HUES48 (cell line): ENCODE data around the gene HNRNPH3.
A peak's percentile ranks its signal among the peaks of the same experiment; 100 is the strongest.
"Not testable (repeated sequence)": the region's sequence is repeated elsewhere in the genome, so short reads cannot be mapped to it uniquely, and the experiment has no call there.

ENCODE experiments used
- H3K27ac ChIP-seq: one replicate; pipeline ENCODE4 v1.7.0; 2013; ENCODE audit warnings: low read depth, low read length, inconsistent platforms
- H3K27me3 ChIP-seq: 2 replicates; pipeline ENCODE4 v1.6.1; 2013; ENCODE audit warnings: mild to moderate bottlenecking, low read length; ENCODE audit not compliant: control insufficient read depth, insufficient read depth
- H3K36me3 ChIP-seq: 2 replicates; pipeline ENCODE4 v1.6.1; 2013; ENCODE audit warnings: low read length; ENCODE audit not compliant: control insufficient read depth, insufficient read depth
- H3K4me1 ChIP-seq: 2 replicates; pipeline ENCODE4 v1.6.1; 2013; ENCODE audit warnings: mild to moderate bottlenecking, low read length; ENCODE audit not compliant: control insufficient read depth, insufficient read depth
- H3K4me3 ChIP-seq: 2 replicates; pipeline ENCODE4 v1.5.1; 2013; ENCODE audit warnings: mild to moderate bottlenecking, low read depth, low read length
- H3K9ac ChIP-seq: 2 replicates; pipeline ENCODE4 v1.6.1; 2013; ENCODE audit warnings: mild to moderate bottlenecking, low read depth, low read length, moderate library complexity
- H3K9me3 ChIP-seq: 2 replicates; pipeline ENCODE4 v1.6.1; 2013; ENCODE audit warnings: low read length; ENCODE audit not compliant: control insufficient read depth, insufficient read depth

Gene HNRNPH3

DNA sequence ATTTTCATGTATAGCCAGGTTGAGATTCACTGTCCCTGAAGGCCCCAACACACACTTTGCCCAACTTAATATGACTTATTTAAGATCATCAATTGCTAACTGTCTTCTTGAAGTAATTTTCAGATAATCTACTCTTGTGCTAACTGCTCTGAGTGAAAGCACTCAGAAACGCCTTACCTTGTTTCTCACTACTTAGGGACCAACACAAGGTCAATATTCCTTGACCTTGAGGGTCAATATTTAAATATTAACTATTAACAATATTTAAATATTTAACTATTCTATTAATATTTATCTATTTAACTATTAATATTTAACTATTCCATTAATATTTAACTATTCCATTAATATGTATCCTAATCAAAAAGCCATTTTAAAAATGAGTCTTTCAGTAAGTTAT, 26.0 kb upstream of the HNRNPH3 start:
- Histone ChIP-seq H3K36me3 (no peaks in the 10 kb centered on the region), H3K27ac (no peak overlapping the region), H3K9ac (no peak overlapping the region), H3K4me1 (0 out of 2 replicates have a peak, but pooled peaks cover 6% of the 10 kb centered on the region), H3K4me3 (no peak overlapping the region), H3K9me3 (no peaks in the 10 kb centered on the region), H3K27me3 (no peaks in the 10 kb centered on the region)

DNA sequence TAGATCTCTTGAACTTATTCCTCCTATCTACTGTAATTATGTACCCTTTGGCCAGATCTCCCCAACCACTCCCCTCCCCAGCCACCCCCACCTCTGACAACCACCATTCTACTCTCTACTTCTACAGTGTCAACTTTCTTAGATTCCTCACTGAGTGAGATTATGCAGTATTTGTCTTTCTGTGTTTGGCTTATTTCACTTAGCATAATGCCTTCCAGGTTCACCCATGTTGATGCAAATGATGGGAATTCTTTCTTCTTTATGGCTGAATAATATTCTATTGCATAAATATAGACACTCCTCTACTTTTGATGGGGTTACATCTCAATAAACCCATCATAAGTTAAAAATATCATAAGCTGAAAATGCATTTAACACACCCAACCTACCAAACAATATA, 21.3 kb upstream of the HNRNPH3 start:
- Histone ChIP-seq H3K36me3 (no peaks in the 10 kb centered on the region), H3K4me3 (no peak overlapping the region), H3K9ac (no peak overlapping the region), H3K27me3 (no peaks in the 10 kb centered on the region), H3K9me3 (no peaks in the 10 kb centered on the region), H3K4me1 (0 out of 2 replicates have a peak, but pooled peaks cover 6% of the 10 kb centered on the region), H3K27ac (no peak overlapping the region)

- not testable (repeated sequence) for H3K4me3 ChIP-seq, H3K27me3 ChIP-seq, H3K36me3 ChIP-seq, H3K9ac ChIP-seq, H3K4me1 ChIP-seq, H3K27ac ChIP-seq
- peaks cover 11% of the 10 kb centered on the region for H3K9me3 ChIP-seq
Observed at GRCh38 chr10:68314930-68315329, 16.9 kb upstream of the HNRNPH3 start.

DNA sequence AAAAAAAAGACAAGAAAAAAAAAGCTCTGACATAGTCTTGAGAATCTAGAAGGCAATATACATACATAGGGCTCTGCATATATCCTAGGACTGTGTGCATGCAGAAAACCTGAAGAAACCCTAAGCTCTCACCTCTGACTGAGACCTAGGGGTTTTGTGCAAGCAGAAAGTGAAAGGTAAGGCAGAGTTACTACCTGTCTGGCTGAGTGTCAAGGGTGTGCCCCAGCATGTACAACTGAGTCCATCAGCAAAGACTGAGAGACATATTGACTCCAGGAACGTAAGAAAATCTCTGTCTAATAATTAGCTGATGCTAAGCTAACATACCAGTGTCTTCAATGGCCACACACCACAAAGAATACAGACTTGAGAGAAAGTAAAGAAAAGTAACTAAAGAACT, 16.3 kb upstream of the HNRNPH3 start:
- Histone ChIP-seq H3K9ac (no peak overlapping the region), H3K9me3 (peaks cover 11% of the 10 kb centered on the region), H3K36me3 (no peaks in the 10 kb centered on the region), H3K4me3 (no peak overlapping the region), H3K27me3 (no peaks in the 10 kb centered on the region), H3K27ac (no peak overlapping the region), H3K4me1 (no peaks in the 10 kb centered on the region)

- no peak overlapping the region for H3K4me3 ChIP-seq
- no peak overlapping the region for H3K27ac ChIP-seq
- no peaks in the 10 kb centered on the region for H3K4me1 ChIP-seq
- no peak overlapping the region for H3K9ac ChIP-seq
- no peaks in the 10 kb centered on the region for H3K27me3 ChIP-seq
- peaks cover 11% of the 10 kb centered on the region for H3K9me3 ChIP-seq
- H3K36me3 ChIP-seq: no peaks in the 10 kb centered on the region
Observed at GRCh38 chr10:68318331-68319059, 13.4 kb upstream of the HNRNPH3 start.

DNA sequence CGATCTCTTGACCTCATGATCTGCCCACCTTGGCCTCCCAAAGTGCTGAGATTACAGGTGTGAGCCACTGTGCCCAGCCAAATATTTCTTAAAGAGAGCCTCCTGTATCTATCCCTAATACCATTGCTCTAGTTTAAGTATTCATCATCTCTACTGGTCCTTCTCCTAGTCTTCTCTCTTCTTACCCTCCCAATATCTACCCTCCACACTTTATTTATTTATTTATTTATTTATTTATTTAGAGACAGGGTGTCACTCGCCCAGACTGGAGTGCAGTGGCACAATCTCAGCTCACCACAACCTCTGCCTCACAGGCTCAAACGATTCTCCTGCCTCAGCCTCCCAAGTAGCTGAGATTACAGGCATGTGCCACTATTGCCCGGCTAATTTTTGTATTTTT, 7.5 kb upstream of the HNRNPH3 start:
- H3K4me1 ChIP-seq, H3K9me3 ChIP-seq, H3K4me3 ChIP-seq, H3K36me3 ChIP-seq, H3K27ac ChIP-seq, H3K27me3 ChIP-seq, H3K9ac ChIP-seq: not testable (repeated sequence)

DNA sequence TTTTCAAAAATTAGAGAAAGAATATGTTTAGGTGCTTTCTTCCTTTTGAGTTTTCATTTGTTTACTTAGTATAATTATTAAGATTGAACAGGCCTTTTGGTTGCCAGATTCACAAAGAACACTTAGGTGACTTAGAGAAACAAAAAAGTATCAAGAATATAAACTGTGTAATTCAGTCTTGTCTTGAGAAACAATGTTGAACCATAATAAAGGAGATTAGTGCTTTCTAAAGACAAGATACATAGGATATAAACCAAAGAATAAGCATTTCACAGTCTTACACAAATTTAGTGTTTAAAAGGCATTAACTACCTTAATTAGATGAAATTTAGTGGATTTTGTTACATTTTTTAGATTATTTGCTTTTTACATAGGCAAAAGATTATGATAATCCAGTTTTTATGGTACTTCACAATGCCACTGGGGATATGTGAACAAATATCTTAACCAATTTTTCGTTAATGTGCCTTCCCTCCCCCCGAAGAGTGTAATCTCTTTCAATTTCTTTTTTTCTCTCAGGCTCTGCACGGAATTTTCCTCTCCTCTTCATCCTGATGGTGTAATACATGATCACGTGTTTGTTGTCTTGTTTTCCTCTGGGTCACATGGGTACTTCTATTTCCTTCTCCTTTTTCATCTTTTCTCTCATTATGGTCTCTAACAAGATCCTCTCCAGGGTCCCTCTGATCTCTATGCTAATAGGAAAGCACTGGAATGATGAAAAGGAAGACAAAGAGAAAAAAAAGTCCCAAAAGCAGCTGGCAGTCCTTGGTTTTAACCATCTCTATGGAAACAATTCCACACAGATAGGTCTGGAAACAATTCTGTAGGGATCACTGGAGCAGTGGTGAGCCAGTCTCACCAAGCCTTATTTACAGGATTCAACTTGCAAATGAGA, 3.7 kb upstream of the HNRNPH3 start:
- H3K9me3 ChIP-seq: no peaks in the 10 kb centered on the region
- H3K4me1 ChIP-seq: peaks cover 16% of the 10 kb centered on the region
- H3K36me3 ChIP-seq: no peaks in the 10 kb centered on the region
- no peak overlapping the region for H3K4me3 ChIP-seq
- peak overlapping the region; percentile 57; the same call in 1 of the 2 replicates for H3K9ac ChIP-seq
- no peaks in the 10 kb centered on the region for H3K27me3 ChIP-seq
- peak overlapping the region; percentile 75 for H3K27ac ChIP-seq

GRCh38 chr10:68329506-68329861, 2.4 kb upstream of the HNRNPH3 start:
- H3K4me1 ChIP-seq: peaks cover 19% of the 10 kb centered on the region
- no peak overlapping the region for H3K27ac ChIP-seq
- no peak overlapping the region for H3K9ac ChIP-seq
- H3K9me3 ChIP-seq: no peaks in the 10 kb centered on the region
- 0 out of 2 replicates have a peak, but pooled peaks cover 4% of the 10 kb centered on the region for H3K36me3 ChIP-seq
- no peak overlapping the region for H3K4me3 ChIP-seq
- H3K27me3 ChIP-seq: no peaks in the 10 kb centered on the region

- peak overlapping the region; percentile 99 for H3K27ac ChIP-seq
- peak overlapping the region; percentile 80 for H3K4me3 ChIP-seq
- peaks cover 29% of the 10 kb centered on the region for H3K4me1 ChIP-seq
Observed at GRCh38 chr10:68330852-68331454, 911 bp upstream of the HNRNPH3 start.

DNA sequence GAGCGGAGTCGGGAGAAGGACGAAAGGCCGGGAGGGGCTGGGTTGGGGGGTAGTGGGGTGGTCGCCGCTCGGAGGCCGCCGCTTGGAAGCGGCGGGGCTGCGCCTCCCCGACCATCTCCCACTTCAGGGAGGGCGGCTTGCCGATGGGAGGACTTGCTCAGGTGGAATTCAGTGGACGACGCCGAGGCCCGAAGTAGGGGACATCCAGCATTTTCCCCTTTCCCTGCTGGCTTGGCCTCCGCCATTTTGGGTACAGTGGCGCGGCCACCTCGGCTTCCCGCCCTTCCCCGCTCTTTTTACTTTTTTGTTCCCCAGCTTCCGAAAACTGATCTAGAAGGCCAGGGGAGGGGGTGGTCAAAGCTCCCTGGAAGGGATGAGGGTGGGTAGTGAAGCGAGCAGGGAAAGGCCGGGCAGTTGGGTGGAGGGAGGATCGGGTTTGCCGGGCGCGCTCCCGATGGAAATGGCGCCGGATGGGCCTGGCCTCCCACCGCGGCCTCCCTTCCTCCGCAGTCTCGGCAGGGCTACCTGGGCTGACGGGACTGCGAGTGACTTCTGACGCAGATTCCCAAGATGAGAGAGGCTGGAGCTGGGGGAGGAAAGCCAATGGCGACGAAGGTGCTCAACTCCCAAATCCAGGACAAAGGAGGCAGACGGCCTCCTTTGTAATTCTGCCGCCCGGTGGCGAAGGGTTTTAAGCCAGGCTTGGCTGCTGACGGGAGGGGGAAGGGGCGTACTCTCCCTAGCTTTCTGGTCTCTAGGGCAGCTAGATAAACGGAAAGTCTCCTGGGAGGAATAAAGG, 594 bp downstream of the HNRNPH3 start, which contains the start of gene PBLD:
Gene PBLD (minus strand): TSS at position 670 of the 799 bp plus-strand sequence. CDS start 26,084 bp downstream, outside the sequence.
- Histone ChIP-seq H3K4me1 (peaks cover 34% of the 10 kb centered on the region), H3K36me3 (peaks cover 23% of the 10 kb centered on the region), H3K4me3 (peak within 1 kb of the TSS; percentile 80), H3K27me3 (no peaks in the 10 kb centered on the region), H3K27ac (peak within 1 kb of the TSS; percentile 99), H3K9me3 (no peaks in the 10 kb centered on the region), H3K9ac (peak within 1 kb of the TSS; percentile 99)

More at GRCh38 chr10:68330852-68331454, 911 bp upstream of the HNRNPH3 start:
- Histone ChIP-seq H3K36me3 (peaks cover 12% of the 10 kb centered on the region), H3K9ac (peak overlapping the region; percentile 99), H3K27me3 (no peaks in the 10 kb centered on the region), H3K9me3 (no peaks in the 10 kb centered on the region)
